Left lung (tissue), 10 donors: ENCODE results near the gene FAT1. TPM values are rescaled to one million over a fixed set of nuclear protein-coding genes. Genes with fewer than 3 reads are reported as not detected.

Experiments
- ATAC-seq: fragments of 200-7000 bp; cut with Tn5 transposase; one replicate; pipeline ENCODE4 v1.9.1; 2020; ENCODE audit warnings: moderate library complexity
- DNase-seq, 4 donors: peaks; one replicate each; pipeline ENCODE4 v3.0.0-alpha.2; 2013 to 2020
- H3K27ac ChIP-seq, 2 donors: fragments of 200-600 bp; sonication (generic) in 1 of 2; one replicate each; pipeline versions ENCODE4 v1.5.0 to v1.8.0; 2020 to 2021
- H3K27me3 ChIP-seq, 2 donors: fragments of 200-600 bp; sonication (generic) in 1 of 2; one replicate each; pipeline versions ENCODE4 v1.5.0 to v1.8.0; 2020 to 2021
- H3K36me3 ChIP-seq, 2 donors: fragments of 200-600 bp; sonication (generic) in 1 of 2; one replicate each; pipeline versions ENCODE4 v1.5.0 to v1.8.0; 2020 to 2021
- H3K4me1 ChIP-seq, 2 donors: fragments of 200-600 bp; one replicate each; pipeline ENCODE4 v1.8.0; 2021
- H3K4me3 ChIP-seq, 2 donors: fragments of 200-600 bp; sonication (generic) in 1 of 2; one replicate each; pipeline versions ENCODE4 v1.5.0 to v1.8.0; 2020 to 2021; ENCODE audit warnings: mild to moderate bottlenecking in 1 of 2
- H3K9me3 ChIP-seq, 2 donors: fragments of 200-600 bp; sonication (generic) in 1 of 2; one replicate each; pipeline versions ENCODE4 v1.5.0 to v1.8.0; 2020 to 2021
- intact Hi-C, 2 donors: fragments of 100-400 bp; cut with DNase I; formaldehyde crosslinking; loops; one replicate each; pipeline versions ENCODE4 v1.11.2 to v1.14.2; 2022
- polyA plus RNA-seq, 6 donors: library from polyadenylated mRNA; unstranded; fragments of 120-200 nt; gene quantifications; one replicate each; pipeline ENCODE4 v1.2.1, GENCODE V29; 2013; ENCODE audit not compliant: insufficient read length in 6 of 6
- total RNA-seq, 2 donors: library from RNA; stranded (reverse); fragmentation: NEBNext Ultra II Directional; extraction: Animal tissue kit (Norgen Biotek cat#: 25700); gene quantifications; one replicate each; pipeline ENCODE4 v1.2.1, GENCODE V29; 2021
- TF ChIP-seq, protein P1 (sequence below), 2 donors: fragments of 200-600 bp; sonication (generic) in 1 of 2; IDR thresholded peaks; one replicate each; pipeline versions ENCODE4 v1.5.0 to v1.8.0; 2021; ENCODE audit warnings: antibody characterized with exemption in 2 of 2
- donor health status: DM: no; HTN: yes; CAD: no.
- donor health status: DM: no; HTN: no; CAD: no.

Gene FAT1
- total and polyA plus RNA-seq, 8 donors, result 70.3 to 278 (median 232) TPM

DNA sequence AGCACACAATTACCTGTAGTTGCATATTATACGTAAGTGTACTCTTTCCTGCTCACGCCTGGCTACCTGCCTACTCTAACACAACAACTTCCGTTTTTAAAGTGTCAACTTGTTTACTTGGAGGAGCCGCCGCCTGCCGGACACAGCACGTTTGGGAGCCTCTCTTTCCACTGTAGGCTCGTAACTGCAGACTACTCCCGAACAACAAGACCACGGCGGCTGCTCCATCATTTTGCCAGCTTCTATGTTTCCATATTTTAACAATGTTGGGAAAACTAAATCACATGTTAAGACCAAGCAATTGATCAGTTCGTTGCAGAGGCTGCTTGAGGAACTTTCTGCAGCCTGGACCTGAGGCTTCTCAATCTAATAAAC is 169.1 kb downstream of the FAT1 start:
- peak; percentile 77 for ATAC-seq
- Histone ChIP-seq H3K4me1 (no peaks in the 10 kb centered on the region), H3K27ac (no peak overlapping the region), H3K9me3 (no peaks in the 10 kb centered on the region), H3K36me3 (no peaks in the 10 kb centered on the region), H3K27me3 (peaks cover 8 to 60% of the 10 kb centered on the region in 2 donors), H3K4me3 (peak overlapping the region in 1 of 2 donors; percentile 21)
- peak in 3 of 4 donors; percentile 28 to 43 (median 37) for DNase-seq
- TF ChIP-seq, protein P1, sequence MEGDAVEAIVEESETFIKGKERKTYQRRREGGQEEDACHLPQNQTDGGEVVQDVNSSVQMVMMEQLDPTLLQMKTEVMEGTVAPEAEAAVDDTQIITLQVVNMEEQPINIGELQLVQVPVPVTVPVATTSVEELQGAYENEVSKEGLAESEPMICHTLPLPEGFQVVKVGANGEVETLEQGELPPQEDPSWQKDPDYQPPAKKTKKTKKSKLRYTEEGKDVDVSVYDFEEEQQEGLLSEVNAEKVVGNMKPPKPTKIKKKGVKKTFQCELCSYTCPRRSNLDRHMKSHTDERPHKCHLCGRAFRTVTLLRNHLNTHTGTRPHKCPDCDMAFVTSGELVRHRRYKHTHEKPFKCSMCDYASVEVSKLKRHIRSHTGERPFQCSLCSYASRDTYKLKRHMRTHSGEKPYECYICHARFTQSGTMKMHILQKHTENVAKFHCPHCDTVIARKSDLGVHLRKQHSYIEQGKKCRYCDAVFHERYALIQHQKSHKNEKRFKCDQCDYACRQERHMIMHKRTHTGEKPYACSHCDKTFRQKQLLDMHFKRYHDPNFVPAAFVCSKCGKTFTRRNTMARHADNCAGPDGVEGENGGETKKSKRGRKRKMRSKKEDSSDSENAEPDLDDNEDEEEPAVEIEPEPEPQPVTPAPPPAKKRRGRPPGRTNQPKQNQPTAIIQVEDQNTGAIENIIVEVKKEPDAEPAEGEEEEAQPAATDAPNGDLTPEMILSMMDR (IDR thresholded peaks at IDR 0.05), result no peak
- intact Hi-C loops, result no loop called here

DNA sequence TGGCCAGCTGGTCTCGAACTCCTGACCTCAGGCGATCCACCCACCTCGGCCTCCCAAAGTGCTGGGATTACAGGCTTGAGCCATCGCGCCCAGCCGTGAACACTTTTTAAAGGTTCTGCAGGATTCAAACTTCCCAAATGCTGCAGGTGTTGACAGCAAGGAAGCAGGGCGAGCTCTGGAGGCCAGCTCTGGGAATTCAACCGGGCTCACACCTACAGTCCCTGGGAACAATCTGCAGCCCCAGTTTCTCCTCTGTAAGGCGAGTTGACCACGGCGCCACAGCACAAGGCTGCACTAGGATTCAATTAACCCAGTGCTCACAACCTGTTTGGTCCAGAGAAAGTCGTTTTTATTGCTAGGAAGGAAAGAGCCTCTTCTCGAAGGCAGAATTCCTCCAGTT is 169.9 kb downstream of the FAT1 start:
- no peak for DNase-seq
- Histone ChIP-seq H3K27ac (no peak overlapping the region), H3K27me3 (peaks cover 8 to 67% of the 10 kb centered on the region in 2 donors), H3K4me3 (no peak overlapping the region), H3K4me1 (no peaks in the 10 kb centered on the region), H3K9me3 (no peaks in the 10 kb centered on the region), H3K36me3 (no peaks in the 10 kb centered on the region)
- TF ChIP-seq, protein P1 (IDR thresholded peaks at IDR 0.05), result no peak
- intact Hi-C loops, result no loop called here
- no peak for ATAC-seq

DNA sequence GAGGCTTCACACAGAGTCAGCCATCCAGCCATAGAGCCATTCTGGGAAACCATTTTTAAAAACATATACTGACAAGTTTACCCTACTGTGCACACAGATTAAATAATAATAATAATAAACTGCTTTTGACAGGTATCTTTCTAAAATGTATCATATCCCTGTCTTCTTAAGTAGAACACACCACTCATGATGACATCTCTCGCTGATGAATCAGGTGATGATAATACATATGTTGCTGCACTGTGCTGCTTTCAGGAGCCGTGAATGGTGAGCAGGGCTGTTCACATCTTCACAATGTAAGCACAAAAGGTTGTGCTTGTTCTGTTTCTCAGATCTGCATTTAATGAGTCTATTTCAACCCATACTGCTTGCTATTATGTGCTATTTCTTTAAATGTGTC is 171.8 kb downstream of the FAT1 start:
- DNase-seq (no peak), ATAC-seq (no peak)
- peaks cover 0 to 2% of the 10 kb centered on the region in 2 donors for H3K9me3 ChIP-seq
- intact Hi-C loops, result no loop called here
- H3K36me3 ChIP-seq, result no peaks in the 10 kb centered on the region
- TF ChIP-seq, protein P1 (IDR thresholded peaks at IDR 0.05), result no peak
- H3K4me3 ChIP-seq, result no peak overlapping the region
- H3K27ac ChIP-seq, result no peak overlapping the region
- no peaks in the 10 kb centered on the region for H3K4me1 ChIP-seq
- peaks cover 8 to 67% of the 10 kb centered on the region in 2 donors for H3K27me3 ChIP-seq

- no peak for DNase-seq
- no peak for ATAC-seq
- peaks cover 0 to 15% of the 10 kb centered on the region in 2 donors for H3K27me3 ChIP-seq
- H3K27ac ChIP-seq, result no peak overlapping the region
- intact Hi-C loops, result no loop called here
- peaks cover 0 to 17% of the 10 kb centered on the region in 2 donors for H3K9me3 ChIP-seq
- no peaks in the 10 kb centered on the region for H3K36me3 ChIP-seq
- H3K4me1 ChIP-seq, result no peaks in the 10 kb centered on the region
- TF ChIP-seq, protein P1 (IDR thresholded peaks at IDR 0.05), result no peak
- H3K4me3 ChIP-seq, result no peak overlapping the region
Observed at GRCh38 chr4:186545436-186545835, 178.2 kb downstream of the FAT1 start.

GRCh38 chr4:186543206-186543605 is 180.4 kb downstream of the FAT1 start:
- no peak overlapping the region for H3K27ac ChIP-seq
- ATAC-seq (no peak), DNase-seq (no peak)
- TF ChIP-seq, protein P1 (IDR thresholded peaks at IDR 0.05), result no peak
- H3K9me3 ChIP-seq, result peaks cover 0 to 24% of the 10 kb centered on the region in 2 donors
- intact Hi-C loops, result no loop called here
- H3K4me3 ChIP-seq, result no peak overlapping the region
- H3K4me1 ChIP-seq, result no peaks in the 10 kb centered on the region
- no peaks in the 10 kb centered on the region for H3K27me3 ChIP-seq
- H3K36me3 ChIP-seq, result no peaks in the 10 kb centered on the region
